Activated CD4-positive, alpha-beta T cell treated with anti-CD3 and anti-CD28 coated beads, Interleukin-2, amount 50 U/mL, for 4 hours (primary cell): ENCODE measurements around the gene EYA2.

Experiments
- DNase-seq, 2 experiments: peaks; one replicate each; pipeline ENCODE4 v3.0.0-alpha.2; 2020

The EYA2 gene

GRCh38 chr20:47079047-47079446 lies 184.4 kb downstream of the EYA2 start:
- no peak for DNase-seq

GRCh38 chr20:47080365-47080764 lies 185.7 kb downstream of the EYA2 start:
- no peak for DNase-seq

- DNase-seq = no peak
Observed at GRCh38 chr20:47086316-47086715, 191.7 kb downstream of the EYA2 start.

- no peak for DNase-seq
Observed at GRCh38 chr20:47088335-47088734, 193.7 kb downstream of the EYA2 start.

GRCh38 chr20:47089151-47089550 lies 194.5 kb downstream of the EYA2 start:
- DNase-seq = no peak

- no peak for DNase-seq
Observed at GRCh38 chr20:47090835-47091234, 196.2 kb downstream of the EYA2 start.

- no peak for DNase-seq
Observed at GRCh38 chr20:47093320-47093966, 198.8 kb downstream of the EYA2 start.

GRCh38 chr20:47095690-47096089 lies 201.0 kb downstream of the EYA2 start:
- DNase-seq = no peak

- no peak for DNase-seq
Observed at GRCh38 chr20:47097691-47098622, 203.3 kb downstream of the EYA2 start.

GRCh38 chr20:47099093-47099492 lies 204.4 kb downstream of the EYA2 start:
- DNase-seq = no peak

GRCh38 chr20:47099825-47100441 lies 205.3 kb downstream of the EYA2 start:
- DNase-seq = no peak

- DNase-seq = no peak
Observed at GRCh38 chr20:47102629-47103028, 208.0 kb downstream of the EYA2 start.

GRCh38 chr20:47106786-47107185 lies 212.1 kb downstream of the EYA2 start:
- no peak for DNase-seq

GRCh38 chr20:47108994-47109393 lies 214.4 kb downstream of the EYA2 start:
- no peak for DNase-seq

- DNase-seq = no peak
Observed at GRCh38 chr20:47110819-47111218, 216.2 kb downstream of the EYA2 start.

GRCh38 chr20:47111576-47111975 lies 216.9 kb downstream of the EYA2 start:
- DNase-seq = no peak

GRCh38 chr20:47113362-47114109 lies 218.9 kb downstream of the EYA2 start:
- DNase-seq = no peak

GRCh38 chr20:47115694-47116093 lies 221.1 kb downstream of the EYA2 start:
- DNase-seq = no peak

- DNase-seq = no peak
Observed at GRCh38 chr20:47117371-47117770, 222.7 kb downstream of the EYA2 start.

GRCh38 chr20:47117773-47118172 lies 223.1 kb downstream of the EYA2 start:
- DNase-seq = no peak

GRCh38 chr20:47118206-47118605 lies 223.6 kb downstream of the EYA2 start:
- no peak for DNase-seq

GRCh38 chr20:47118641-47119040 lies 224.0 kb downstream of the EYA2 start:
- DNase-seq = no peak

- no peak for DNase-seq
Observed at GRCh38 chr20:47120346-47120936, 225.8 kb downstream of the EYA2 start.
